Naive thymus-derived CD4-positive, alpha-beta T cell (primary cell): ENCODE data around the gene RERE. TPM values are rescaled to one million over a fixed set of nuclear protein-coding genes. Genes with fewer than 3 reads are reported as not detected.
"Not testable (repeated sequence)": the region's sequence is repeated elsewhere in the genome, so short reads cannot be mapped to it uniquely, and the experiment has no call there.

Experiments used
- ATAC-seq: fragments of 150-1000 bp; cut with Tn5 transposase; 2 replicates; pipeline ENCODE4 v1.10.0; 2021; ENCODE audit warnings: mild to moderate bottlenecking, moderate library complexity
- CTCF ChIA-PET: fragments of 350-600 bp; sonication (Branson Sonifier 250); formaldehyde crosslinking; loops from one replicate; lab custom pipeline; 2021; ENCODE audit warnings: antibody characterized with exemption; lab: Charles Lee
- POLR2A ChIA-PET: fragments of 350-600 bp; sonication (Branson Sonifier 250); formaldehyde crosslinking; loops from one replicate; lab custom pipeline; 2021; ENCODE audit warnings: antibody characterized with exemption, inconsistent platforms; lab: Charles Lee
- DNase-seq, 9 donors: peaks; one replicate each; pipeline versions ENCODE4 v3.0.0 to v3.0.0-alpha.2; 2020 to 2022; ENCODE audit warnings: mixed read lengths in 1 of 9
- H3K27ac ChIP-seq: one replicate; pipeline ENCODE4 v1.7.0; 2013; ENCODE audit warnings: mild to moderate bottlenecking, low read depth, low read length, moderate library complexity
- H3K27me3 ChIP-seq, 2 donors: one replicate each; pipeline ENCODE4 v1.7.0; 2013; ENCODE audit warnings: low read length in 2 of 2, mild to moderate bottlenecking in 2 of 2, moderate library complexity in 2 of 2; ENCODE audit not compliant: control insufficient read depth in 2 of 2, insufficient read depth in 2 of 2
- H3K36me3 ChIP-seq, 3 experiments: 1 replicate in 2 of 3; 2 replicates in 1 of 3; pipeline ENCODE4 v1.7.0; 2013; ENCODE audit warnings: low read length in 3 of 3, mild to moderate bottlenecking in 3 of 3, moderate library complexity in 1 of 3; ENCODE audit not compliant: insufficient read depth in 3 of 3, control insufficient read depth in 2 of 3
- H3K4me1 ChIP-seq, 2 donors: one replicate each; pipeline ENCODE4 v1.7.0; 2013; ENCODE audit warnings: low read length in 2 of 2, mild to moderate bottlenecking in 2 of 2, moderate library complexity in 1 of 2; ENCODE audit not compliant: control insufficient read depth in 2 of 2, insufficient read depth in 2 of 2
- H3K4me3 ChIP-seq: 2 replicates; pipeline ENCODE4 v1.7.0; 2013; ENCODE audit warnings: mild to moderate bottlenecking, low read length
- H3K9me3 ChIP-seq, 3 experiments: 1 replicate in 2 of 3; 2 replicates in 1 of 3; pipeline ENCODE4 v1.7.0; 2013; ENCODE audit warnings: low read length in 3 of 3; ENCODE audit not compliant: control insufficient read depth in 2 of 3
- H3K27ac Mint-ChIP-seq, 9 donors: one replicate each; pipeline ENCODE4 v1.8.0; 2020 to 2022; ENCODE audit warnings: mixed read lengths in 9 of 9, mild to moderate bottlenecking in 8 of 9, moderate library complexity in 5 of 9, inconsistent platforms in 2 of 9
- H3K27me3 Mint-ChIP-seq, 5 donors: one replicate each; pipeline ENCODE4 v1.8.0; 2021 to 2022; ENCODE audit warnings: mixed read lengths in 5 of 5, mild to moderate bottlenecking in 1 of 5
- H3K36me3 Mint-ChIP-seq, 5 donors: one replicate each; pipeline ENCODE4 v1.8.0; 2020 to 2022; ENCODE audit warnings: mixed read lengths in 5 of 5, mild to moderate bottlenecking in 3 of 5, inconsistent platforms in 1 of 5
- H3K4me1 Mint-ChIP-seq, 7 donors: one replicate each; pipeline ENCODE4 v1.8.0; 2020 to 2022; ENCODE audit warnings: mixed read lengths in 7 of 7, mild to moderate bottlenecking in 3 of 7, inconsistent platforms in 1 of 7
- H3K4me3 Mint-ChIP-seq, 10 donors: one replicate each; pipeline ENCODE4 v1.8.0; 2020 to 2022; ENCODE audit warnings: mild to moderate bottlenecking in 10 of 10, mixed read lengths in 10 of 10, moderate library complexity in 6 of 10, inconsistent platforms in 2 of 10
- H3K9me3 Mint-ChIP-seq, 11 donors: one replicate each; pipeline ENCODE4 v1.8.0; 2020 to 2022; ENCODE audit warnings: mixed read lengths in 11 of 11, mild to moderate bottlenecking in 4 of 11, inconsistent platforms in 1 of 11, moderate library complexity in 1 of 11
- intact Hi-C, 2 donors: fragments of 100-400 bp; cut with micrococcal nuclease; formaldehyde crosslinking; loops; one replicate each; pipeline ENCODE4 v1.15.1; 2023
- polyA plus RNA-seq, 2 donors: library from polyadenylated mRNA; unstranded; fragments of 300-500 nt; fragmentation: Illumina TruSeq; gene quantifications; one replicate each; pipeline ENCODE4 v1.2.3, GENCODE V29; 2021
- total RNA-seq, 6 experiments: library from RNA in 5 of 6; stranded (reverse) in 5 of 6; gene quantifications; 1 replicate in 5 of 6; 2 replicates in 1 of 6; pipeline ENCODE4 v1.2.3 and lab custom pipeline; 2021 to 2026

The RERE gene
- total and polyA plus RNA-seq, 7 experiments from 2014 or later = 7.3 to 114 (median 106) TPM

GRCh38 chr1:8625491-8625890 lies 191.9 kb downstream of the RERE start:
- Histone ChIP-seq H3K36me3 (no peaks in the 10 kb centered on the region), H3K27me3 (no peaks in the 10 kb centered on the region), H3K4me1 (peaks cover 0 to 6% of the 10 kb centered on the region in 2 donors), H3K9me3 (no peaks in the 10 kb centered on the region), H3K27ac (no peak overlapping the region), H3K4me3 (no peak overlapping the region)
- H3K27me3 Mint-ChIP-seq = no peaks in the 10 kb centered on the region
- ChIA-PET CTCF (no interaction called here), POLR2A (no interaction called here)
- ATAC-seq (no peak), DNase-seq (no peak)
- H3K9me3 Mint-ChIP-seq = peaks cover 0 to 3% (median 0%) of the 10 kb centered on the region in 11 donors
- H3K36me3 Mint-ChIP-seq = peaks cover 0 to 12% (median 6%) of the 10 kb centered on the region in 5 donors
- H3K4me1 Mint-ChIP-seq = peaks cover 24 to 55% (median 43%) of the 10 kb centered on the region in 7 donors
- intact Hi-C loops = loop anchor here in 1 of 2 donors (5.0 kb wide), 1 partner anchor 37 kb away; no protein-coding TSS in a partner anchor
- no peak overlapping the region for H3K27ac Mint-ChIP-seq
- H3K4me3 Mint-ChIP-seq = no peak overlapping the region

DNA sequence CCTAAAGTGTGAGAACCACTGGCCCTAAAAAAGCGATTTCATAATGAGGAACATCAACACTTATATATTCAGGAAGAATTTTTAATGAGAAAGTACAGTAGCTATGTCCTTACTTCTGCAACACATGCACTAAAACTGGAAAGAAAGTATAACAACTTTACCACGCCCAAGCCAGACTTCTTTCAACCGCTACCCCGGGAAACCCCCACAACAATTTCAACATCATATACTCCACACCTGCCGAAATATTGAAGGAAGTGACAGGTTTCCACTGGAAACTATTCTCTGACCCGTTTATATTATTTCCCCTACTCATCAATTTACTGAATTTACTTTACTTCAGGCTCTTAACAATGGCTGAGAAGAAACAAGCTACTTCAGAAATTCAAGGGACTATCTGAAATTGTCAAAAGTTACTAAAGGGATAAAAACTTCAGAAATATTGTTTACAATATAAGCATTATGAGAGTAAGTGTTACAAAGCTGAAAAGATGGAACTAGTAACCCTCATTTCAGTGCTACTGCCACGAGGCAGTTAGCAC lies 193.7 kb downstream of the RERE start:
- H3K9me3 ChIP-seq, CTCF ChIA-PET, H3K4me3 ChIP-seq, intact Hi-C loops, H3K4me1 ChIP-seq, POLR2A ChIA-PET, H3K27ac ChIP-seq, H3K36me3 ChIP-seq, H3K27me3 Mint-ChIP-seq, H3K9me3 Mint-ChIP-seq, H3K27me3 ChIP-seq: not testable (repeated sequence)
- peaks cover 17 to 37% (median 27%) of the 10 kb centered on the region in 7 donors for H3K4me1 Mint-ChIP-seq
- H3K4me3 Mint-ChIP-seq = peak overlapping the region in 1 of 10 donors; percentile 13
- peak overlapping the region in 2 of 9 donors; percentile 35 to 46 for H3K27ac Mint-ChIP-seq
- peaks cover 0 to 13% (median 6%) of the 10 kb centered on the region in 5 donors for H3K36me3 Mint-ChIP-seq
- ATAC-seq = peak; percentile 55
- peak in 1 of 9 donors; percentile 17 for DNase-seq

- intact Hi-C loops, ATAC-seq, CTCF ChIA-PET, H3K4me1 ChIP-seq, H3K4me3 ChIP-seq, H3K27ac ChIP-seq, H3K27me3 ChIP-seq, H3K36me3 ChIP-seq, H3K4me3 Mint-ChIP-seq, POLR2A ChIA-PET, H3K9me3 ChIP-seq, H3K27me3 Mint-ChIP-seq, DNase-seq, H3K27ac Mint-ChIP-seq, H3K9me3 Mint-ChIP-seq: not testable (repeated sequence)
- H3K36me3 Mint-ChIP-seq = peaks cover 0 to 13% (median 6%) of the 10 kb centered on the region in 5 donors
- peaks cover 17 to 40% (median 24%) of the 10 kb centered on the region in 7 donors for H3K4me1 Mint-ChIP-seq
Observed at GRCh38 chr1:8621785-8622348, 195.6 kb downstream of the RERE start.

DNA sequence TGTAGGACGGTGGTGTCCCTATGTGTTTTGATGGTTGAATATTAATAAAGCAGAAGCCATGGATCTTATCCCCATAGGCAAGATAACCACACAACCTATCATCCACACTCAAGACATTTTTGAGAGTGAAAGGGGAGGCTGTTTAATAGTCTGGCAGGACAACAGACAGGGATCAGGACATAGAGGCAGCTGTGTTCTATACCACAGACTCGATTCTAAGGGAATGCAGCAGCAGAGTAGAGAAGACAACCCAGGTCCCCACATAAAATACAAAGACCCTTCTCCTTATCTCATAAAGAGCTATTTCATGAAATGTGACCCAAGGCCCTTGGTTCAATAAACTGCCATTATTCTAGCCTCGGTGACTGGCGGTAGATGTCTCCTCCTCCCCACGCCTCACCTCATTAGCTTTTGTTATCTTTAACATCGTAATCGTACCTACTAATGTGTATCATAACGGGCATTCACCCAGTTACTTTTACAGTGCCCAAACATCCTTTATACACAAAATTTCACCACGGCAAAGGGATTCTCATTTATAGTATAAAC lies 196.3 kb downstream of the RERE start:
- not testable (repeated sequence) for H3K4me3 ChIP-seq

GRCh38 chr1:8619917-8620502 lies 197.4 kb downstream of the RERE start:
- H3K4me3 ChIP-seq, intact Hi-C loops, H3K4me1 ChIP-seq, H3K9me3 ChIP-seq, POLR2A ChIA-PET, H3K36me3 ChIP-seq, DNase-seq, H3K27me3 Mint-ChIP-seq, H3K9me3 Mint-ChIP-seq, ATAC-seq, CTCF ChIA-PET, H3K4me3 Mint-ChIP-seq, H3K27ac Mint-ChIP-seq, H3K27me3 ChIP-seq, H3K27ac ChIP-seq: not testable (repeated sequence)
- H3K4me1 Mint-ChIP-seq = peaks cover 8 to 25% (median 10%) of the 10 kb centered on the region in 7 donors
- peaks cover 0 to 13% (median 6%) of the 10 kb centered on the region in 5 donors for H3K36me3 Mint-ChIP-seq

More for the DNA sequence above, 196.3 kb downstream of the RERE start:
- intact Hi-C loops, H3K9me3 Mint-ChIP-seq, H3K27ac ChIP-seq, H3K27ac Mint-ChIP-seq, ATAC-seq, H3K36me3 ChIP-seq, H3K27me3 ChIP-seq, H3K4me1 ChIP-seq, CTCF ChIA-PET, POLR2A ChIA-PET, H3K27me3 Mint-ChIP-seq, H3K4me3 Mint-ChIP-seq, DNase-seq, H3K9me3 ChIP-seq: not testable (repeated sequence)
- peaks cover 11 to 32% (median 17%) of the 10 kb centered on the region in 7 donors for H3K4me1 Mint-ChIP-seq
- peaks cover 0 to 13% (median 6%) of the 10 kb centered on the region in 5 donors for H3K36me3 Mint-ChIP-seq

DNA sequence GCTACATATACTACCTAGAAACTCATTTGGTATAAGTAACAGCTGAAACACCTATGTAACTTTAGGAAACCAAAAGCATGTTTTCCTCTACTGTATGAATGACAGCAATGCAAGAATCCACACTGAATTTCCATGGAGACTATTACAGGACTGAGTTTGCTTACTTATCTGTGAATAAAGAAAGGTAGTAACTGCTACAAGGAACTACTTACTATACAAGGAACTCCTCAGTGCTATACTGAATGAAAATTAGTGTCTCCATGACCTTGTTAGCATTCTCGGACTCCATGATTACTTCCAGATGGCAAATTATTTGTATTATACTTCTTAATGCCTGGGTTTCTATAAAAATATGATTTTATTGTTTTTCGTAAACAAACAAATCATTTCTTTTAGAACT lies 198.0 kb downstream of the RERE start:
- H3K9me3 ChIP-seq, H3K27ac ChIP-seq, H3K4me1 ChIP-seq, POLR2A ChIA-PET, intact Hi-C loops, H3K27me3 ChIP-seq, H3K27ac Mint-ChIP-seq, CTCF ChIA-PET, H3K27me3 Mint-ChIP-seq, H3K9me3 Mint-ChIP-seq, H3K4me3 ChIP-seq, DNase-seq, H3K36me3 ChIP-seq, H3K4me3 Mint-ChIP-seq, ATAC-seq: not testable (repeated sequence)
- Mint-ChIP-seq H3K4me1 (peaks cover 7 to 24% (median 10%) of the 10 kb centered on the region in 7 donors), H3K36me3 (peaks cover 0 to 13% (median 6%) of the 10 kb centered on the region in 5 donors)
